Parathyroid adenoma (tissue), 2 donors: Measurements from ENCODE around the gene HOXD4.

Experiments
- H2AFZ ChIP-seq: fragments of 300-600 bp; sonication (generic); one replicate; pipeline ENCODE4 v1.7.0; 2017; ENCODE audit warnings: antibody characterized with exemption, mild to moderate bottlenecking
- H3K27ac ChIP-seq: fragments of 300-600 bp; sonication (generic); one replicate; pipeline ENCODE4 v1.7.0; 2017
- H3K27me3 ChIP-seq: fragments of 300-600 bp; sonication (generic); one replicate; pipeline ENCODE4 v1.7.0; 2017; ENCODE audit warnings: low read length; ENCODE audit not compliant: control insufficient read depth, insufficient read depth
- H3K36me3 ChIP-seq: fragments of 300-600 bp; sonication (generic); one replicate; pipeline ENCODE4 v1.7.0; 2017; ENCODE audit warnings: low read length; ENCODE audit not compliant: control insufficient read depth, insufficient read depth
- H3K4me1 ChIP-seq: fragments of 300-600 bp; sonication (generic); one replicate; pipeline ENCODE4 v1.7.0; 2017; ENCODE audit warnings: control low read depth
- H3K4me2 ChIP-seq: fragments of 300-600 bp; sonication (generic); one replicate; pipeline ENCODE4 v1.7.0; 2017; ENCODE audit warnings: low read length
- H3K4me3 ChIP-seq: fragments of 300-600 bp; sonication (generic); one replicate; pipeline ENCODE4 v1.7.0; 2017; ENCODE audit warnings: low read depth, low read length
- H3K79me2 ChIP-seq: fragments of 300-600 bp; sonication (generic); one replicate; pipeline ENCODE4 v1.7.0; 2017; ENCODE audit warnings: control low read depth
- H3K9ac ChIP-seq: fragments of 300-600 bp; sonication (generic); one replicate; pipeline ENCODE4 v1.7.0; 2017; ENCODE audit warnings: mild to moderate bottlenecking
- H3K9me3 ChIP-seq: fragments of 300-600 bp; sonication (generic); one replicate; pipeline ENCODE4 v1.7.0; 2017; ENCODE audit warnings: low read length; ENCODE audit not compliant: control insufficient read depth
- TF ChIP-seq, protein P1 (sequence below): fragments of 300-600 bp; sonication (generic); IDR thresholded peaks from one replicate; pipeline ENCODE4 v1.7.0; 2017; ENCODE audit warnings: antibody characterized with exemption, mild to moderate bottlenecking
- donor health status: primary hyperparathyroidism.

HOXD4 gene

DNA sequence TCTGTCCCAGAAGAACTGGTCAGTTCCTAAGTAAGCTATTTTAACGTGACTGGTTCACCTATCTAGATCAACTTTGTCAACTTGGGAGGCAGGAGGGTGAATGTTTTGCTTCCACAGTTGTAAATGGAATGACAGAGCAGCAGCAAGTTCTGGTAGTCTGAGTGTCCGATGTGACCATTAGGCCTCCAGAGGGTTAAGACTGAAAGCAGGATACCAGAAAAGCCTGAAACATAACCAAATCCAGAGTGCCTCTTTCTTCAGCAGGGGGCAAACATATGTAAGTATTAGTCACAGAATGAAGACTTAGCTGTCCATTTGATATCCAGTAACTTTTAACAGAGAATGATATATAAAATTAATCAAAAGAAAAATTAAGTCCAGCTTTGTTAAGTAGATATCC lies 14.9 kb downstream of the HOXD4 start:
- Histone ChIP-seq H3K4me1 (no peaks in the 10 kb centered on the region), H3K27ac (no peak overlapping the region), H3K36me3 (peaks cover 3% of the 10 kb centered on the region), H3K27me3 (peaks cover 21% of the 10 kb centered on the region), H3K4me3 (no peak overlapping the region), H3K4me2 (no peak overlapping the region), H3K9me3 (no peaks in the 10 kb centered on the region), H3K79me2 (no peaks in the 10 kb centered on the region), H2AFZ (no peak overlapping the region), H3K9ac (no peak overlapping the region)
- TF ChIP-seq, protein P1, sequence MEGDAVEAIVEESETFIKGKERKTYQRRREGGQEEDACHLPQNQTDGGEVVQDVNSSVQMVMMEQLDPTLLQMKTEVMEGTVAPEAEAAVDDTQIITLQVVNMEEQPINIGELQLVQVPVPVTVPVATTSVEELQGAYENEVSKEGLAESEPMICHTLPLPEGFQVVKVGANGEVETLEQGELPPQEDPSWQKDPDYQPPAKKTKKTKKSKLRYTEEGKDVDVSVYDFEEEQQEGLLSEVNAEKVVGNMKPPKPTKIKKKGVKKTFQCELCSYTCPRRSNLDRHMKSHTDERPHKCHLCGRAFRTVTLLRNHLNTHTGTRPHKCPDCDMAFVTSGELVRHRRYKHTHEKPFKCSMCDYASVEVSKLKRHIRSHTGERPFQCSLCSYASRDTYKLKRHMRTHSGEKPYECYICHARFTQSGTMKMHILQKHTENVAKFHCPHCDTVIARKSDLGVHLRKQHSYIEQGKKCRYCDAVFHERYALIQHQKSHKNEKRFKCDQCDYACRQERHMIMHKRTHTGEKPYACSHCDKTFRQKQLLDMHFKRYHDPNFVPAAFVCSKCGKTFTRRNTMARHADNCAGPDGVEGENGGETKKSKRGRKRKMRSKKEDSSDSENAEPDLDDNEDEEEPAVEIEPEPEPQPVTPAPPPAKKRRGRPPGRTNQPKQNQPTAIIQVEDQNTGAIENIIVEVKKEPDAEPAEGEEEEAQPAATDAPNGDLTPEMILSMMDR, result no peak

DNA sequence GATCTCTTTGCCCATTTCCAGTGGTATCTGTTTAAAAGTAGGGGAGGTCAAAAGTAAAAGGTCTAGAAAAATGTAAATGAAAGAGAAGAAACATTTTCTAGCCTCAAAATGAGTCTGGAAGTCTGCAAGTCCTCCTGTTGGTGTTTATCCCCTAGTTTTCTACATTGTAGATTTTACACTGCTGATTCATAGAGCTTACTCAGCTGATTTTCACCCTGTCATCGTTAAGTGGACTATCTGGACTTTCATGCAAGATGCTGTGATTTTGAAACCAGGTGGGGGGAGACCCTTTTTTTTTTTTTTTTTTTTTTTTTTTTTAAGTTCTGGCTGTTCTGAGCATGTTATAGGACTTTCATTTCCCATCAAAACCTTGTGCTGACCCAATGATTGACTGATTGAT lies 16.0 kb downstream of the HOXD4 start:
- Histone ChIP-seq H3K79me2 (no peaks in the 10 kb centered on the region), H3K27me3 (peaks cover 29% of the 10 kb centered on the region), H3K4me1 (no peaks in the 10 kb centered on the region), H3K9ac (no peak overlapping the region), H2AFZ (no peak overlapping the region), H3K27ac (no peak overlapping the region), H3K36me3 (peaks cover 3% of the 10 kb centered on the region), H3K9me3 (no peaks in the 10 kb centered on the region), H3K4me2 (no peak overlapping the region), H3K4me3 (no peak overlapping the region)
- TF ChIP-seq, protein P1, result no peak

DNA sequence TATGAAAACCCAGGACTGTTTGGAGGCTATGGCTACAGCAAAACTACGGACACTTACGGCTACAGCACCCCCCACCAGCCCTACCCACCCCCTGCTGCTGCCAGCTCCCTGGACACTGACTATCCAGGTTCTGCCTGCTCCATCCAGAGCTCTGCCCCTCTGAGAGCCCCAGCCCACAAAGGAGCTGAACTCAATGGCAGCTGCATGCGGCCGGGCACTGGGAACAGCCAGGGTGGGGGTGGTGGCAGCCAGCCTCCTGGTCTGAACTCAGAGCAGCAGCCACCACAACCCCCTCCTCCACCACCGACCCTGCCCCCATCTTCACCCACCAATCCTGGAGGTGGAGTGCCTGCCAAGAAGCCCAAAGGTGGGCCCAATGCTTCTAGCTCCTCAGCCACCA lies 17.8 kb downstream of the HOXD4 start:
- Histone ChIP-seq H3K4me3 (no peak overlapping the region), H3K9me3 (no peaks in the 10 kb centered on the region), H2AFZ (no peak overlapping the region), H3K27ac (no peak overlapping the region), H3K79me2 (no peaks in the 10 kb centered on the region), H3K36me3 (no peaks in the 10 kb centered on the region), H3K27me3 (peaks cover 26% of the 10 kb centered on the region), H3K4me2 (no peak overlapping the region), H3K4me1 (no peaks in the 10 kb centered on the region), H3K9ac (no peak overlapping the region)
- TF ChIP-seq, protein P1, result no peak

DNA sequence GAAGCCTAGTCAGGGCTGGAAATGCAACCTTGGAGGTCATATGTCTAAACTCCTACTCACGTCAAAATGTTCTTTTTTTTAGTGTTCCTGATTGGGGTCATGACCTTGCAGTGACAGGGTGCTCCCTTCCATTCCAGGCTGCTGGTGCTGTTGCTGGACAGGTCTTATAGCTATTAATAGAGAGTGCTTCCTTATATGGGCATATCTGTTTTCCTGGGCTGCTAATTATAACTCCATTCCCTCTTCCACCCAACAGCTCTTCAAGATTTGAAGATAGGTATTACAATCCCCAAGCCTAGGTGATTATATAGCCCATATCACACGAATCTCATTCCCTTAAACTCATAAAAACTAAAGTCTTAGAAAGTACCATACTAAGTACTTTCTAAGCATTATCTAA lies 18.4 kb downstream of the HOXD4 start:
- TF ChIP-seq, protein P1, result no peak
- Histone ChIP-seq H3K27ac (no peak overlapping the region), H3K4me2 (no peak overlapping the region), H3K9ac (no peak overlapping the region), H3K4me1 (no peaks in the 10 kb centered on the region), H2AFZ (no peak overlapping the region), H3K4me3 (no peak overlapping the region), H3K27me3 (peaks cover 21% of the 10 kb centered on the region), H3K36me3 (no peaks in the 10 kb centered on the region), H3K79me2 (no peaks in the 10 kb centered on the region), H3K9me3 (no peaks in the 10 kb centered on the region)

DNA sequence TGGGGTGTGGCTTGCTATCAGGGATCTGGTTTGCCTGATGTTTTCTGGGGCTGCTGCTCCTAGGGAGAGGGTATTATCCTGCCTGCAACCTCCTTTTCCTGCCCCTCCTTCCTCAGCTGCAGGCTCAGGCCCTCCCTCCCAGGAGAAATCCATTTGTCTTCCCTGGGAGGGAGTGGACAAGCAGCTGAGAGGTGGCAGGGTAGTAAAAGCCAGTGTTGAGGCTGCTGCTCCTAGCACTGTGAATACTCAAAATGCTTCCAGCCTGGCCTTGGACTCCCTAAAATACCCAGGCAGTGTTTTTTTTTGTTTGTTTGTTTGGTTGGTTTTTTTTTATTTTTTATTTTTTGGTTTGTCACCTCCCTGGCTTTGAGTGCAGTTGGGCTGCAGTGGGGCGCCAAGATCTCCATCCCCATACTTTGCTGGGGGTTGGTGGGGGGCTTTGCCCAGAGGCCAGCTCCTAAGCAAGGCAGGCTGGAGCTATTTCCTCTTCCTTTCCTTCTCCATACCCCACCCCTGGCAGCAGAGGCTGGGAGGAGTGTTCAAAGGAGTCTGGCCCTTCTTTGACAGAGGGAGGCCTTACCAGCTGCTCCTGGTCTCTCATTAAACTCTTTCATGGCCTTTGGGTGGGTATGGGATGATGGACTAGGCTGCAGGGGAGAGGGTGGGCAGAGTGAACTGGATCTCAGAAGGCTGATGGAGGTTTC lies 19.4 kb downstream of the HOXD4 start:
- Histone ChIP-seq H3K79me2 (no peaks in the 10 kb centered on the region), H3K27ac (no peak overlapping the region), H2AFZ (no peak overlapping the region), H3K27me3 (peaks cover 15% of the 10 kb centered on the region), H3K36me3 (no peaks in the 10 kb centered on the region), H3K4me1 (no peaks in the 10 kb centered on the region), H3K4me3 (no peak overlapping the region), H3K9me3 (no peaks in the 10 kb centered on the region), H3K4me2 (no peak overlapping the region), H3K9ac (no peak overlapping the region)
- TF ChIP-seq, protein P1, result no peak
